ENCODE results near the gene NREP. TPM values are rescaled to one million over a fixed set of nuclear protein-coding genes. Genes with fewer than 3 reads are reported as not detected.

NREP gene
- total and polyA plus RNA-seq, 2 donors (not counting 1 experiment from before 2014, with no cell fraction given) = 56.8 to 364 TPM

DNA sequence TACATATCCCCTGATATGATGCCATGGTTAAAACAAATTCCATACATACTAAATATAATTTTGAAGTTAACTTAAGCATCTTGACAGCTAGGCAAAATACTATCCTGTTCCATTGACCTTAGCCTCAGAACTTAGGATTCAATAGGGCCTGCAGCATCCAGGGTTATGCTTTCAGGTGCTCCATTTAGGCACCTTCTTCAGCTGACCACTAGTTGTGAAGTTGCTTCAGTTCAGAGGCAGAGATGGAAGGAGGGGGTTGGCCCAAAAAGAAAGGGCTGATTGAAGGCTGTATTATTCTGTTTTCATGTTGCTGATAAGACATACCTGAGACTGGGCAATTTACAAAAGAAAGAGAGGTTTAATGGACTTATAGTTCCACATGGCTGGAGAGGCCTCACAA lies 7.0 kb upstream of the NREP start:
- no peaks in the 10 kb centered on the region for H4K20me1 ChIP-seq (ENCODE audit: control insufficient read depth, extremely low read depth, insufficient read depth, low read length)
- H3K4me3 ChIP-seq (replicated peaks in 1 of 4; ENCODE audit: control extremely low read depth in 1 of 4, insufficient read depth in 1 of 4, low read depth in 3 of 4, low read length in 4 of 4) = no peak overlapping the region
- no peaks in the 10 kb centered on the region for H3K4me1 ChIP-seq (ENCODE audit: control insufficient read depth, extremely low read depth, insufficient read depth, low read length)
- no peak overlapping the region for H2AFZ ChIP-seq (ENCODE audit: low read length)
- H3K36me3 ChIP-seq (ENCODE audit: control insufficient read depth, insufficient read depth, low read length) = no peaks in the 10 kb centered on the region
- H3K9me3 ChIP-seq (ENCODE audit: control insufficient read depth, insufficient read depth, low read depth, low read length) = no peaks in the 10 kb centered on the region
- TF ChIP-seq, protein P1, sequence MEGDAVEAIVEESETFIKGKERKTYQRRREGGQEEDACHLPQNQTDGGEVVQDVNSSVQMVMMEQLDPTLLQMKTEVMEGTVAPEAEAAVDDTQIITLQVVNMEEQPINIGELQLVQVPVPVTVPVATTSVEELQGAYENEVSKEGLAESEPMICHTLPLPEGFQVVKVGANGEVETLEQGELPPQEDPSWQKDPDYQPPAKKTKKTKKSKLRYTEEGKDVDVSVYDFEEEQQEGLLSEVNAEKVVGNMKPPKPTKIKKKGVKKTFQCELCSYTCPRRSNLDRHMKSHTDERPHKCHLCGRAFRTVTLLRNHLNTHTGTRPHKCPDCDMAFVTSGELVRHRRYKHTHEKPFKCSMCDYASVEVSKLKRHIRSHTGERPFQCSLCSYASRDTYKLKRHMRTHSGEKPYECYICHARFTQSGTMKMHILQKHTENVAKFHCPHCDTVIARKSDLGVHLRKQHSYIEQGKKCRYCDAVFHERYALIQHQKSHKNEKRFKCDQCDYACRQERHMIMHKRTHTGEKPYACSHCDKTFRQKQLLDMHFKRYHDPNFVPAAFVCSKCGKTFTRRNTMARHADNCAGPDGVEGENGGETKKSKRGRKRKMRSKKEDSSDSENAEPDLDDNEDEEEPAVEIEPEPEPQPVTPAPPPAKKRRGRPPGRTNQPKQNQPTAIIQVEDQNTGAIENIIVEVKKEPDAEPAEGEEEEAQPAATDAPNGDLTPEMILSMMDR (conservative IDR thresholded peaks at IDR 0.05 in 1 of 2, IDR thresholded peaks at IDR 0.05 in 1 of 2; ENCODE audit: low read depth in 1 of 2, low read length in 2 of 2) = no peak
- no peak for TF ChIP-seq EZH2 (IDR thresholded peaks at IDR 0.05; ENCODE audit: low read length, missing control alignments)
- no peak overlapping the region for H3K27ac ChIP-seq (ENCODE audit: insufficient read depth, low read length)
- no peak overlapping the region for H3K4me2 ChIP-seq (ENCODE audit: extremely low read depth, insufficient read depth, low read length)
- no peak for DNase-seq (ENCODE audit: low read depth in 2 of 2)
- H3K9ac ChIP-seq (ENCODE audit: insufficient read depth, low read length) = no peak overlapping the region
- no peaks in the 10 kb centered on the region for H3K27me3 ChIP-seq (ENCODE audit: control insufficient read depth, insufficient read depth, low read length)
- H3K79me2 ChIP-seq (ENCODE audit: control insufficient read depth, insufficient read depth, low read length) = no peaks in the 10 kb centered on the region

DNA sequence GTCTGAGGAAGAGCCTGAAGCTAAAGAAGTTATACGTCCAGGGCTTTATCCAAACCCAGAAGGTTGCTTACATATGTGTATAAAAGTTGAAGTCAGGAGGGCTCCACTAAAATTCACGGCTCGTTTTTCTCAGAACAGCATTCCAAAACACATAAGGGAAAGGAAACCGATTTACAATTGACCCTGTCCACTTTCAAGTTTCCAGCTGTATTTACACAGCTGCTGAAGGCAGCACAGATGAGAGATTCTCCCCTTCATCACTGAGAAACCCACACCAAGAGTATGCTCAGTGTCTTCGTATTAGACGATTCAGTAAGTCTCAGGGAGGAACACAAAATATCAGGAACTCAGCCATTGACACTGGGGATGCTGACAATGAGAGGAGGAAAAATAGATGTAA lies 5.9 kb upstream of the NREP start:
- DNase-seq (ENCODE audit: low read depth in 2 of 2) = peak; percentile 65 to 74
- peak overlapping the region in 1 of 4 experiments; percentile 18 for H3K4me3 ChIP-seq (replicated peaks in 1 of 4; ENCODE audit: control extremely low read depth in 1 of 4, insufficient read depth in 1 of 4, low read depth in 3 of 4, low read length in 4 of 4)
- H4K20me1 ChIP-seq (ENCODE audit: control insufficient read depth, extremely low read depth, insufficient read depth, low read length) = no peaks in the 10 kb centered on the region
- TF ChIP-seq, protein P1 (conservative IDR thresholded peaks at IDR 0.05 in 1 of 2, IDR thresholded peaks at IDR 0.05 in 1 of 2; ENCODE audit: low read depth in 1 of 2, low read length in 2 of 2) = no peak
- no peak for TF ChIP-seq EZH2 (IDR thresholded peaks at IDR 0.05; ENCODE audit: low read length, missing control alignments)
- no peaks in the 10 kb centered on the region for H3K79me2 ChIP-seq (ENCODE audit: control insufficient read depth, insufficient read depth, low read length)
- H3K27me3 ChIP-seq (ENCODE audit: control insufficient read depth, insufficient read depth, low read length) = no peaks in the 10 kb centered on the region
- H3K9me3 ChIP-seq (ENCODE audit: control insufficient read depth, insufficient read depth, low read depth, low read length) = no peaks in the 10 kb centered on the region
- no peaks in the 10 kb centered on the region for H3K36me3 ChIP-seq (ENCODE audit: control insufficient read depth, insufficient read depth, low read length)
- H3K9ac ChIP-seq (ENCODE audit: insufficient read depth, low read length) = no peak overlapping the region
- H3K4me2 ChIP-seq (ENCODE audit: extremely low read depth, insufficient read depth, low read length) = peak overlapping the region; percentile 29
- no peaks in the 10 kb centered on the region for H3K4me1 ChIP-seq (ENCODE audit: control insufficient read depth, extremely low read depth, insufficient read depth, low read length)
- H2AFZ ChIP-seq (ENCODE audit: low read length) = peak overlapping the region; percentile 54
- no peak overlapping the region for H3K27ac ChIP-seq (ENCODE audit: insufficient read depth, low read length)

DNA sequence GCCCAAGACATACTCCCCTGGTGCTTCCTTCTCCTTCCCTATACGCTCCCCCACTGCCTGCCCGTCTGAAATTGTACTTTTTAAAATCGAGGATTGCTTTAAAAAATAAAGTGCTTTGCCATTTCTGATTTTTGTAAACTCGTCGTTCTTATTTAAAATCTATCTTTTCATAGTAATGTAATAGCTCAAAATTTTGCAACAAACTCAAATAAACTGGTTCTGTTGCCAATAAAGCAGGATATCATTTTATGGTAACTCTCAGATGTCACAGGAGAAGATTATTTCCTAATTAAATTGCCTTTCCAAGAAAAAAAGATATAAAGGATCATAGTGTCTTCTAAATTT lies 1.3 kb upstream of the NREP start:
- no peaks in the 10 kb centered on the region for H3K27me3 ChIP-seq (ENCODE audit: control insufficient read depth, insufficient read depth, low read length)
- no peaks in the 10 kb centered on the region for H3K36me3 ChIP-seq (ENCODE audit: control insufficient read depth, insufficient read depth, low read length)
- no peak for TF ChIP-seq EZH2 (IDR thresholded peaks at IDR 0.05; ENCODE audit: low read length, missing control alignments)
- TF ChIP-seq, protein P1 (conservative IDR thresholded peaks at IDR 0.05 in 1 of 2, IDR thresholded peaks at IDR 0.05 in 1 of 2; ENCODE audit: low read depth in 1 of 2, low read length in 2 of 2) = no peak
- H3K79me2 ChIP-seq (ENCODE audit: control insufficient read depth, insufficient read depth, low read length) = peaks cover 35% of the 10 kb centered on the region
- H3K4me1 ChIP-seq (ENCODE audit: control insufficient read depth, extremely low read depth, insufficient read depth, low read length) = no peaks in the 10 kb centered on the region
- peak overlapping the region; percentile 71 for H3K9ac ChIP-seq (ENCODE audit: insufficient read depth, low read length)
- no peak for DNase-seq (ENCODE audit: low read depth in 2 of 2)
- H3K4me2 ChIP-seq (ENCODE audit: extremely low read depth, insufficient read depth, low read length) = peak overlapping the region; percentile 82
- no peaks in the 10 kb centered on the region for H4K20me1 ChIP-seq (ENCODE audit: control insufficient read depth, extremely low read depth, insufficient read depth, low read length)
- peak overlapping the region; percentile 48 to 90 (median 68) for H3K4me3 ChIP-seq (replicated peaks in 1 of 4; ENCODE audit: control extremely low read depth in 1 of 4, insufficient read depth in 1 of 4, low read depth in 3 of 4, low read length in 4 of 4)
- H3K9me3 ChIP-seq (ENCODE audit: control insufficient read depth, insufficient read depth, low read depth, low read length) = no peaks in the 10 kb centered on the region
- H2AFZ ChIP-seq (ENCODE audit: low read length) = peak overlapping the region; percentile 71
- H3K27ac ChIP-seq (ENCODE audit: insufficient read depth, low read length) = peak overlapping the region; percentile 81
